NK-92 (cell line): Measurements from ENCODE around the gene SLC3A2.
"Not testable (repeated sequence)": the region's sequence is repeated elsewhere in the genome, so short reads cannot be mapped to it uniquely, and the experiment has no call there.

Experiments used
- DNase-seq: peaks from one replicate; lab custom pipeline; 2025; ENCODE audit not compliant: unreplicated experiment; lab: John Stamatoyannopoulos, UW

The SLC3A2 gene

DNA sequence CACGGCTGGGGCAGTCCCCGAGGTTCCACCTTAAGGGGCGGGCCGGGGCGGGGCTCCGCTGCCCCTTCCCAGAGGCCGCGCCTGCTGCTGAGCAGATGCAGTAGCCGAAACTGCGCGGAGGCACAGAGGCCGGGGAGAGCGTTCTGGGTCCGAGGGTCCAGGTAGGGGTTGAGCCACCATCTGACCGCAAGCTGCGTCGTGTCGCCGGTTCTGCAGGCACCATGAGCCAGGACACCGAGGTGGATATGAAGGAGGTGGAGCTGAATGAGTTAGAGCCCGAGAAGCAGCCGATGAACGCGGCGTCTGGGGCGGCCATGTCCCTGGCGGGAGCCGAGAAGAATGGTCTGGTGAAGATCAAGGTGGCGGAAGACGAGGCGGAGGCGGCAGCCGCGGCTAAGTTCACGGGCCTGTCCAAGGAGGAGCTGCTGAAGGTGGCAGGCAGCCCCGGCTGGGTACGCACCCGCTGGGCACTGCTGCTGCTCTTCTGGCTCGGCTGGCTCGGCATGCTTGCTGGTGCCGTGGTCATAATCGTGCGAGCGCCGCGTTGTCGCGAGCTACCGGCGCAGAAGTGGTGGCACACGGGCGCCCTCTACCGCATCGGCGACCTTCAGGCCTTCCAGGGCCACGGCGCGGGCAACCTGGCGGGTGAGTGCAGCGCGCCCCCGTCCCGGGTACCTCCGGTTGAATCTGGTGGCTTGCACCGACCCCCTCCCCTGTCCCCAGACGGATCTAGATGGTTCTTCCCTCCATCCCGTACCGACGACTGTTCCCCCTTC lies at the start of gene SLC3A2:
TSS of gene SLC3A2 (plus strand) at position 94 of the 776 bp plus-strand sequence. CDS start at position 222, 128 bp downstream.
- no peak for DNase-seq

DNA sequence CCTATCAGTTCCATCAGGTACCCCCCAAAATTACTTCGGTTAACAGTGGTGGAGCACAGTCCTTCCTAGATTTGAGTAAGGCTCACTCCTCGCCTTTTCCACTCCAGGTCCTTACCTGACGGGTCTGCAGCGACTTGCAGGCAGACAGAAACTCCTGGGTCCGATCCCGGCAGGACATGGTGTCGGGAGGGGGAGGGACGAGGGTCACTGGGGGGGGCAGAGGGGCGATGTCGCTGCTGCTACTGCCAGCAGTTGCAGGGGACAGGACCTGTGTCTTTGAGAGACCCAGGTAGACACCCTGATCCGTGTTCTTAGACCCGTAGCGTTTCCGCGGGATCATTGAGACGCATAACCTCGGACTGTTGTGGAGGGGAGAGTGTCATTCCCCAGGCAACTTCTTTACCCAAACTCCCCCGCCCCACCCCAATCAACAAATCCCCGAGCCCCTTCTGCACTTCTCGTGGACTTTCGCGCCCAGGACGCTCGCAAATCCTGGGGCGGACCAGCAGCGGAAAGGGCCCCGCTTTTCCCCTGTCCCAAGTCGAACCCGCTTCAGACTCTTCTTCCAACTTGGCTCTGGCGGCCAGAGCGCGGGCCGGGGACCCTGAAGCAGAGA lies 49.7 kb upstream of the SLC3A2 start:
- DNase-seq, result no peak

DNA sequence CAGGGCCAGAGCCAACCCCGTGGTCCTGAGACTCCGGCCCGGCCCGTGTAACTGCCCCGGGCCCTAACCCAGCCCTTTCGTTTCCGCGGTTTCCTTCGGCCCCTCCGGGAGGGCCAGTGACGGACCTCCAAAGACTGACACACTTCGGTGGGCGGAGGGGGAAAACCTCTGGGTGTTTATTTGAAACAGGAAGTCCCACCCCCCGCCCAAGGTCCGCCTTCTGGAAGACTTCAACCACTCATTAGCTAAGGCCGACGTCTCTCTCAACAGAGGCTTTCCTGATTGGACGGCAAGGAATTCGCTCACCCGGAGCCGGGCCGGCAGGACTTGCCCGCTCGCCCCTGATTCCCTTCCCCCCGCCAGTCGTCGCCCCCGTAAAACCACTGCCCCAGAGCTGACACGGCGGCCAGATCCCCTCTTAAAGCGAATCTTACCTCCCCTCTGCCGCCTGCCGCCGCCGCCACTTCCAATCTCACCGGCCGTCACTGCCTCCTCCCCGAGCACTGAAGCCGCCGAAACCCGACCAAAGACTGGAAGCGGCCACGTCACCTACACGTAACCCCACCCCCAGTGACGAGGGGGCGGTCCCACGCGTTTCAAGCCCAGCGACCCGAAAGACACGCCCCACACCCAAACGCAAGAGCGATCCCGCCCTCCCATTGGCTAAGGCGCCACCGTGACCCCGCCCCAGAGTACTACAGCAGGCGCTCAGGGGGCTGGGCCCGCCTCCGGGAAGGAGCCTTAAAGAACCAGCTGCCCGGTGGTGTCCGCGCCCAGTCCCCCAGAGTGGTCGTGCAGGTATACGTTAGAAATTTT lies 49.0 kb upstream of the SLC3A2 start, which contains the start of gene STX5:
TSS of gene STX5 (minus strand) at position 532 of the 816 bp plus-strand sequence. CDS start 808 bp downstream, outside the sequence.
- peak; percentile 92 for DNase-seq

DNA sequence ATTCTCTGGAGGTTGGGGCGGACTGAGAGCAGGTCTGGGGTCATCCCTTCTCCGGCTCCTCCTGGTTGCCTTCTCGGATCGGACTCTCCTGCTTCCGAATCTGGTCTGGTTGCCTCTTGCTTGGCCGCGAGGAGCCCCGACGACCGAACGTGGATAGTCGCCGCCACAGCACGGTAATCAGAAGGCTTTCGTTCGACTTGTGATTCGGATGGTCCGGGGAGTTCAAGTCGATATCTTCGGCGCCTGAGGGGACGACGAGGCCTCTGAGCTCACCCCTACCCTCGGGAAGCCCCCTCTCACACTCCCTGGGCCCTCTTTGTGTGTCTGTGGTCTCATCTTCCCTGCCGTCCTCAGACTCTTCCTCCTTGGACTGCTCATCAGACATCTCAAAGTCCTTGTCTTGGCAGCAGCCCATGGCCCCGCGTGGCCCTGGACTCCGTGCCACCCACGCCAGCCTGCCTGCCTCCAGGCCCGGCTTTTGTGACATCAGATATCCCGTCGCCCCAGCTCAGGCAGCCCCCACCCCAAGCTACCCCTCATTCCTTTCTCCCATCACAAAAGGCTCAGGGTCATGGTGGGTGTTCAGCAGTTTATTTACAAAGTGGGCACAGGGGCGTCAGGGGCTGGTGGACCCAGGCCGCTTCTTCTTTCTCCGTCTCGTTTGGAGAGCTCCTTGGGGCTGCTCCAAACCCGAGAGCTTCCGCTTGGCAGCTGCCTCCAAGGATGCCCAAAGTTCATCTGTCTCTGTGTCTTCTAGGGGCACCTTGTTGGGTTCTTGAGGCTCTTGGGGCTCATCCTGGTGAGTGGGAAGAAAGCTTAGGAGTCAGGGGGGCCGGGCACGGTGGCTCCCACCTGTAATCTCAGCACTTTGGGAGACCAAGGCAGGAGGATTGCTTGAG lies 48.1 kb upstream of the SLC3A2 start, which contains the start of gene TEX54:
TSS of gene TEX54 (minus strand) at position 506 of the 899 bp plus-strand sequence.
- no peak for DNase-seq

DNA sequence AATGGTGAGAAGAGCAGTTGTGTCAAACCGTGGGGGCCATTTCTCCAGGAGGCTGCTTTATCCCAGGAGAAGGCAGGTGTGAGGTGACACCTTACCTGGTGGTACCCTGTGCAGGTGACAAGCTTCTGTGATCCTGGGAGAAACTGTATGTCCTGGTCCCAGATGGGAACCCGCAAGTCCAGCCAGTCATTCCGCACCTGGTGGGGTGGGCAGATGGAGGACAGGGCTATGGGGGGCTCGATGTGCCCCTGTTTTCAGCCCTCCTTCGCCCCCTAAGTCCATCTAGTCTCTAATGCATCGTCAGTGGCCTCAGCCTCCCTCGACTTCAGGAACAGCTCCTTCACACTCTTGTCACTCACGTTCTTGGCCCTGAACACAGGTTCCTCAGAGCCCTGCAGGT lies 45.4 kb upstream of the SLC3A2 start:
- no peak for DNase-seq

DNA sequence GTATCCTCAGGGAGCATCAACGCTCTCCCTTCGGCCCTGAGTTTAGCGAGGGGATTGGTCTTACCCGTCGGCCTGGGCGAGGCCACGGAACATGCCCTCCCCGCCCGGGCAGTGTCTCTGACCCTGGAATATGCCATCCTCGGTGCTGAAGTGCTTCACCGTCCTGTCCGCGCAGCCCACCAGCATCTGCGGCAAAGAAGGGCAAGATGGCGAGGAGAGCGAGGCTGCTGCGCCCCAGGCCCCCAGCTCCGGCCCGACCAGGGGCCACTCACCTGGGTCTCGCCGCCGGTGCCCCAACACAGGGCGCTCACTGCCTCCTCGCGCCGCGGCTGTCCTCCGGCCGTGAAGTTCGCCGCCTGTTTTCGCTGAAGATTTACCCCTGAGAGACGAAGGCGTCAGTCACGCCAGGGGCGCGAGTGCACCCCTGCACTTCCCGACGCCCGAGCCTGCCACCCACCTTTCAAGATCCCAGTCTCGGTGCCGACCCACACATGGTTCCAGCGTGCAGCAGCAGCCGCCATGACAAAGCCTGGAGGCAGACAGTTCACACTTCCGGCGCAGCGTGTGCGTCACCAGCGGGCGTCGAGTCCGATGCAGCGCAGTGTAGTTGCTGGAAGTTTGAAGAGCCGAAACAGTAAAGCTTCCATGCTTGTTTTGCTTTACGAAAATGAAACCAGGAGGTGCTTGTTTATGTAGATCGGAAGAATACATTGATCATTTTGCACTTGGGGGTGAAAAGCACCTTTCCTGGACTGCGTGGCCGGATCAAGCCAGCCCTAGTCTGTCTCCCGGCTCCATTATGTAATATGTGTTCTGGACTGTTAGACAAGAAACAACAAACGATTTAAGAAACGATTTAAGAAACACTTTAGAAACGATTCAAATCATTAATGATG lies 41.4 kb upstream of the SLC3A2 start, which contains the start of gene WDR74:
TSS of gene WDR74 (minus strand) at position 541 of the 896 bp plus-strand sequence. CDS start at position 521, 20 bp downstream.
- DNase-seq, result peak; percentile 50

DNA sequence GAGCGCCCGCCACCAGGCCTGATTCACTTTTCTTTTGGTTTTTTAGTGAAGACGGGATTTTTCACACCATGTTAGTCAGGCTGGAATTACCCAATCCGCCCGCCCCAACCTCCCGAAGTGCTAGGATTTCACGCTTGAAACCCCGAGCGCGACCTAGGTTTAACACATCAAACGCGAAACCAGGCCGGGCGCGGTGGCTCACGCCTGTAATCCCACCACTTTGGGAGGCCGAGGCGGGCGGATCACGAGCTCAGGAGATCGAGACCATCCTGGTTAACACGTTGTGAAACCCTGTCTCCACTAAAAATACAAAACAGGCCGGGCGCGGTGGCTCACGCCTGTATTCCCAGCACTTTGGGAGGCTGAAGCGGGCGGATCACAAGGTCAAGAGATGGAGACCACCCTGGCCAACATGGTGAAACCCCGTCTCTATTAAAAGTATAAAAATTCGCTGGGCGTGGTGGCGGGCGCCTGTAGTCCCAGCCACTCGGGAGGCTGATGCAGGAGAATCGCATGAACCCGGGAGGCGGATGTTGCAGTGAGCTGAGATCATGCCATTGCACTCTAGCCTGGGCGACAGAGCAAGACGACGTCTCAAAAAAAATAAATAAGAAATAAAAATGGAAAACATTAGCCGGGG lies 39.9 kb upstream of the SLC3A2 start:
- DNase-seq, result not testable (repeated sequence)

DNA sequence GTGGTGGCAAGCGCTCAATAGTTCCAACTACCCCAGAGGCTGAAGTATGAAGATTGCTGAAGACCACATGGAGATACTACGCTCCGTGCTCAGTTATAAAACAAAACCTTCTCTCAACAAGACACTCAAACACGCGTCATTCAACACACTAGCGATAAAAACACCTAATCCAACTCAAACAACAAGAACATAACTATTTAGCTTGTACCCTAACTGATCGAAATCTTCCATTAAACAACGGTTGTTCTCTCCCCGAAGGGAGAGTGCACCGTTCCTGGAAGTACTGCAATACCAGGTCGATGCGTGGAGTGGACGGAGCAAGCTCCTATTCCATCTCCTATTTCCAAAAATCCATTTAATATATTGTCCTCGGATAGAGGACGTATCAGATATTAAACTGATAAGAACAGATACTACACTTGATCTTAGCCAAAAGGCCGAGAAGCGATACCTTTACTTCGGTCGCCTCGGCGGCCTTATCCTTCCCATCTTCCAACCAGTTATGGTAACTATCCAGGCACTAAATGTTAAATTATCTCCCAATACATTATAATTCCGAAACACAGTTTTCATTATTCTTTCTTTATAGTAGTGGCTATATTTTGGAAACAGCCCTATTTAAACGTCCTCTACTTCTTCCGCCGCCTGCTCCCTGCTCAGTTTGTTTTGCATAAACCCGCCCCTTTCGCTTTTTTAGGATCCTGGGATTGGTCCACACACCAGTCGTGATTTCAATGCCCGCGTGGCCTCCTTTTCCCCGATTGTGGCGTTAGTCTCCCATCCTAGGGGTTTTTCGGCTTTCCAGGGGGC lies 39.1 kb upstream of the SLC3A2 start:
- no peak for DNase-seq

DNA sequence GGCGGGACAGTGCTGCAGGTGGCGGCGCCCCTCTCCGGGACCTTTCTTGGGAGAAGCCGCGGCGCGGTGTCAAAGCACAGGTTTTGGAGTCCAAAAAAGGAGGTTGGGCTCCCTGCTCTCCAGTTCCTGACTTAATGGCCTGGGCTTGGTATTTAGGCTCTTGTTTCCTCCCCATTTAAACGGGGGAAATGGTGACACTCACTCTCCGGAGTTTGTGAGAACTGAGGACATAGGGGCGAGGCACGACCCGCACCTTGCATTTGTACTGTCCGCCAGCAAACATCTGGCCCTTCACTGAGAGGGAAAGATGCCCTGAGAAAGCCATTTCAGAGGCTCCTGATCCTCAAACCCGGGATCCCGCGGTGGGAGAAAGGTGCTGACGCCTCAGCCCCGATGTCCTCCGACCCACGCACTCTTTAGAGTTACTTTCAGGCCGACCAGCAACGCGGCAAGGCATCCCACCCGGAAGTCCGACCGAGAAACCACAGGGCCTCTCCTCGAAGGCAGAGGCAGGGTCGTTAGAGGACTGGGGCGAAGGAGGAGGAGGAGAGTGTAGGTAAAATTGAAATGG lies 38.4 kb upstream of the SLC3A2 start:
- no peak for DNase-seq

DNA sequence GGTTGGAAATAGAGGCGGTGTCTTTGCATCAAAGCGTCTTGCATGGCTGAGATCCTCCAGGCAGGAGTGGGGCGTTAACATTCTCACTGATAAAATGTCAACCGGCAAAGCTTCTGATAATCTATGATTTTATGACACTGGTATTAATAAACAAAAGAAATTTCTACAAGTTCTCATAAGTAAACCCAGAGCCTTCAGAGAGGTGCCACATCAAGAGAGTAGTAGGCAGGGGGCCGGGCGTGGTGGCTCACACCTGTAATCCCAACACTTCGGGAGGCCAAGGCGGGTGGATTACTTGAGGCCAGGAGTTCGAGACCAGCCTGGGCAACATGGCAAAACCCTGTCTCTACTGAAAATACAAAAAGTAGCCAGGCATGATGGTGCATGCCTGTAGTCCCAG lies 37.8 kb upstream of the SLC3A2 start:
- DNase-seq, result not testable (repeated sequence)

DNA sequence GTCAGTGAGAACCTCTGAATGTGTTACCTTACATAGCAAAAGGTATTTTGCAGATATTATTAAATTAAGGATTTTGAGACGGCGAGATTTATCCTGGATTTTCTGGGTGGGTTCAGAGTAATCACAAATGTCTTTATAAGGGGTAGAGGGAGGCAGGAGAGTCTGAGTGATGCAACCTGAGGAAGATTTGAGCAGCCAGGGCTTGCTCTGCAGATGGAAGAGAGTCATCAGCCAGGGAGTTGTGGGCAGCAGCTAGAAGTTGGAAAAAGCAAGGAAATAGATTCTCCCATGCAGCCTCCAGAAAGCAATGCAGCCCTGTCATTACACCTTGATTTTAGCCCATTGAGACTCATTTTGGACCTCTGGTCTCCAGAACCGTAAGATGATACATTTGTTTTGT lies 37.2 kb upstream of the SLC3A2 start:
- DNase-seq, result no peak

DNA sequence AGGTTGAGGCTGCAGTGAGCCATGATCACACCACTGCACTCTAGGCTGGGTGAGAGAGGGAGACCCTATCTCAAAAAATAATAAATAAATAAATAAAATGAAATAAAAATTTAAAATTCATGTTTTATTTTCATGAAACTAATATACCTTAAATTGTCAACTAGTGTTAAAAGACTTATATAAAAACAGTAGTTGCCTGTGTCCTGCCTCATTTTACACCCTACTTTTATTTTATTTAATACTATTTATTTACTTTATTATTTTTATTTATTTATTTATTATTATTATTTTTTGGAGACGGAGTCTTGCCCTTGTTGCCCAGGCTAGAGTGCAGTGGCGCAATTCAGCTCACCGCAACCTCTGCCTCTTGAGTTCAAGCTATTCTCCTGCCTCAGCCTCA lies 36.5 kb upstream of the SLC3A2 start:
- no peak for DNase-seq

DNA sequence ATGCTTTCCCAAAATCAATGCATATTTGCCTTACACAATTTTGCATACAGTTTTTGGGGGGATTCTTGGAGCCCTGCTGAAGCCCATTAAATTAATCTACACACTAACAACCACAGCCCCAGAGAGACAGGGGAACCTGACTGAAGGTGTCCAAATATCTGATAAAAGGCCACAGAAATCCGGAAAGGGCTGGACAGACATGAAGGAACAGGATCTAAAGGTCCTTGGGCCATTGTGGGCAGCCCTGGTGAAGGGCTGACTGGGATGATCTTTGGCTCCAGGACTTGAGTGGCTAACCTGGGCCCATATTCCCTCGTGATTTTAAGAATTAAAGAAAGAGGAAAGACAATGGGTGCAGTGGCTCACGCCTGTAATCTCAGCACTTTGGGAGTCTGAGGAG lies 34.5 kb upstream of the SLC3A2 start:
- no peak for DNase-seq

DNA sequence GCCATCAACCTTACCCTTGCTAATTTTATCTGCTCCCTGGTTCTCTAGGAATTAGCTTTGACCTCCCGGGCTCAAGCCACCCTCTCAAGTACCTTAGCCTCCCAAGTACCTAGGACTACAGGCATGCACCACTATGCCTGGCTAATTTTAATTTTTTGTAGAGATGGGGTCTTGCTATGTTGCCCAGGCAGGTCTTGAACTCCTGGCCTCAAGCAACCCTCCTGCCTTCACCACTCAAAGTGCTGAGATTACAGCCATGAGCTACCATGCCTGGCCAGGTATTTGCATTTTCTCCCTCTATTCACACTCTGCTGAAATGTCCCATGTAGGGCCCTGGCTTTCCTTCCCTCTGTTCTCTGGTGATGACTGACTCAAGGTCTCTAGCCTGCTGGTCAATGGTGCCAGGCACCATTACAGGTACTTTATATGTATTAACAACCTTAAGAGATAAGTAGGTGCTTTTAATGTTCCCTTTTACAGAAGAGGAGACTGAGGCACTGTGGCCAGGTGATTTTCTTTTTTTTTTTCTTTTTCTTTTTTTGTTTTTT lies 32.9 kb upstream of the SLC3A2 start:
- DNase-seq, result no peak

DNA sequence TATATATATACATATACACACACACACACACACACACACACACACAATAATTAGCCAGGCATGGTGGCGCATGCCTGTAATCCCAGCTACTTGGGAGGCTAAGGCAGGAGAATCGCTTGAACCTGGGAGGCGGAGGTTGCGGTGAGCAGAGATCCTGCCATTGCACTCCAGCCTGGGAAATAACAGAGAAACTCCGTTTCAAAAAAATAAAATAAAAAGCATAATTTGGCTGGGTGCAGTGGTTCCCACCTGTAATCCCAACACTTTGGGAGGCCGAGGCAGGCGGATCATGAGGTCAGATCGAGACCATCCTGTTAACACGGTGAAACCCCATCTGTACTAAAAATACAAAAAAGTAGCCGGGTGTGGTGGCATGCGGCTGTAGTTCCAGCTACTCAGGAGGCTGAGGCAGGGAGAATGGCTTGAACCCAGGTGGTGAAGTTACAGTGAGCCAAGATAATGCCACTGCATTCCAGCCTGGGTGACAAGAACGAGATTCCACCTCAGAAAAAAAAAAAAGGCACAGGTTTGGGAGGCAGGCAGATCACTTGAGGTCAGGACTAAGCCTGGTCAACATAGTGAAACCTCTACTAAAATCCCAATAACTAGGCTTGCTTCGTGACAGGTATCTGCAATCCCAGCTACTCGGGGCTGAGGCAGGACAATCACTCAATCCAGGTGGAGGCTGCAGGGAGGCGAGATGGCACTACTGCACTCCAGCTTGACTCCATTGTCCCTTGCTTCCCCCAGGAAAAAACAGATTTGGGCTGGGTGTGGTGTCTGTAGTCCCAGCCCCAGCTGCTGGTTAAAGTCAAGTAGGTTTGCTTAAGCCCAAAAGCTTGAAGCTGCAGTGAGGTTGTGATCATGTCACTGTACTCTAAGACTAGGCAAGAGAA lies 29.5 kb upstream of the SLC3A2 start:
- no peak for DNase-seq

DNA sequence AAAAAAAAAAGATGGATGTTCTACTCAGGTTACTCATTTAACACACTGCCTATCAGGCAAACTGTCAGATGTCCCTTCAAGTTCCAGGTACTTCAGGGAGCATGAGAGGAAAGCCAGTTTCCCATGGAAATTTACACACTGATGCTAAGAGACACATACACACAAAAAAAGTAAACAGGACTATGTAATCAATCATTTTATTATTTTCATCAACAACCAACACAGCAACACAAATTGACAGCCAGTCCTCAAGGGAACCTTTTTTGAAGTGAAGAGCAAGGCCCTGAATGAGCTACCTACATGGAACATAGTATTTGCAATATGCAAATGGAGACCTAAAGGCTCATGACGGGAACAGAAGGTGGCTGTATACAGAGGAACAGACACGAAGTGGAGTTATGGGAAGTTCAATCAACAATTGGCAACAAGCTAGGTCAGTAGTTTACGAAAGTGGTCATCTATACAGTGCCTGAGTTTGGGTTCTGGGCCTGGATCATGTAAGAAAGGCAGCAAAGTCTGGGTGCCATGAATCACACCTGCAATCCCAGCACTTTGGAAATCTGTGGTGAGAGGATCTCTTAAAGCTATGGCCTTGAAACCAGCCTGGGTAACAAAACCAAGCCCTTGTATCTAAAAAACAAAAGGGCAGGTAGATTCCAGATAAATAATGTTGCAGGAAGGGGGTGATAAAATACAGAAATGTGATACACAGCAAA lies 28.7 kb upstream of the SLC3A2 start:
- DNase-seq, result no peak
